Adrenal gland (tissue), 12 donors: ENCODE measurements around the gene SGSM1. TPM values are rescaled to one million over a fixed set of nuclear protein-coding genes. Genes with fewer than 3 reads are reported as not detected.

ENCODE experiments used
- DNase-seq, 7 donors: peaks; one replicate each; pipeline ENCODE4 v3.0.0-alpha.2; 2019 to 2020
- H3K27ac ChIP-seq, 5 donors: fragments of 200-600 bp; sonication (generic) in 4 of 5; 1 replicate in 3 of 5; 2 replicates in 2 of 5; pipeline versions ENCODE4 v1.5.1 to v1.8.0; 2016 to 2020; ENCODE audit warnings: mild to moderate bottlenecking in 1 of 5
- H3K27me3 ChIP-seq: fragments of 200-600 bp; 2 replicates; pipeline ENCODE4 v1.8.0; 2021
- H3K36me3 ChIP-seq, 2 donors: fragments of 200-600 bp; replicated peaks in 1 of 2; 1 replicate in 1 of 2; 2 replicates in 1 of 2; pipeline versions ENCODE4 v1.5.1 to v1.8.0; 2018 to 2022
- H3K4me1 ChIP-seq, 2 donors: fragments of 200-600 bp; replicated peaks in 1 of 2; 1 replicate in 1 of 2; 2 replicates in 1 of 2; pipeline versions ENCODE4 v1.5.1 to v1.8.0; 2018 to 2021
- H3K4me3 ChIP-seq, 4 donors: fragments of 200-600 bp; sonication (generic) in 3 of 4; one replicate each; pipeline ENCODE4 v1.5.1; 2016 to 2018
- H3K9me3 ChIP-seq, 3 donors: fragments of 200-600 bp; sonication (generic) in 1 of 3; replicated peaks in 1 of 3; 1 replicate in 2 of 3; 2 replicates in 1 of 3; pipeline versions ENCODE4 v1.5.1 to v1.8.0; 2016 to 2021
- CTCF ChIP-seq, 6 experiments: fragments of 450-650 bp in 4 of 6; fragments of 200-600 bp in 2 of 6; sonication (generic) in 1 of 6; IDR thresholded peaks; 1 replicate in 5 of 6; 2 replicates in 1 of 6; pipeline versions ENCODE4 v1.5.1 to v1.8.0; 2016 to 2021; ENCODE audit warnings: antibody characterized with exemption in 6 of 6, mild to moderate bottlenecking in 2 of 6, moderate library complexity in 1 of 6
- POLR2A ChIP-seq, 2 donors: fragments of 450-650 bp; IDR thresholded peaks; one replicate each; pipeline ENCODE4 v1.6.1; 2017; ENCODE audit warnings: antibody characterized with exemption in 2 of 2, mild to moderate bottlenecking in 2 of 2, moderate library complexity in 1 of 2
- WGBS, 4 donors: extraction: QIAGEN DNeasy Blood & Tissue Kit in 2 of 4; methylation state at CpG; one replicate each; pipeline versions ENCODE4 v1.1.5 to v1.1.7; 2013 to 2017; 5-methylcytosine and 5-hydroxymethylcytosine counted together
- intact Hi-C, 2 donors: fragments of 100-400 bp; cut with DNase I; formaldehyde crosslinking; loops; one replicate each; pipeline versions ENCODE4 v1.14.1 to v1.15.0; 2022 to 2023
- polyA plus RNA-seq, 3 donors: library from polyadenylated mRNA; stranded (reverse); fragments of 200-250 nt in 2 of 3; fragments of 350-450 nt in 1 of 3; fragmentation: Illumina TruSeq in 1 of 3; extraction: RNeasy Lipid Tissue Mini Kit (QIAGEN cat#74804) in 1 of 3; gene quantifications; one replicate each; pipeline ENCODE4 v1.2.3, GENCODE V29; 2013 to 2014
- total RNA-seq, 9 donors: library from RNA; depleted of rRNA in 4 of 9; stranded (reverse); fragments of >200 nt in 4 of 9; fragments of 120-200 nt in 1 of 9; fragmentation: NEBNext Ultra II Directional in 1 of 9; extraction: Animal tissue kit (Norgen Biotek cat#: 25700) in 1 of 9; gene quantifications; one replicate each; pipeline versions ENCODE4 v1.1.0 to v1.2.4, GENCODE V29; 2013 to 2023
- donor health status: healthy with polysubstance abuse.
- donor health status: Bipolar disorder and iron deficiency.
- donor health status: DM: yes; HTN: yes; CAD: no.
- donor health status: DM: no; HTN: no; CAD: no.
- donor health status: DM: no; HTN: no; CAD: no.
- donor health status: DM: yes; HTN: yes; CAD: no.

SGSM1 gene
- total and polyA plus RNA-seq, 12 donors = 1.9 to 6.8 (median 3.3) TPM

GRCh38 chr22:24822471-24822870, 16.5 kb downstream of the SGSM1 start:
- Histone ChIP-seq H3K4me3 (no peak overlapping the region), H3K27me3 (no peaks in the 10 kb centered on the region), H3K36me3 (no peaks in the 10 kb centered on the region), H3K27ac (no peak overlapping the region), H3K4me1 (no peaks in the 10 kb centered on the region), H3K9me3 (no peaks in the 10 kb centered on the region)
- no peak for DNase-seq
- intact Hi-C loops = no loop called here
- TF ChIP-seq CTCF (IDR thresholded peaks at IDR 0.05) (no peak), POLR2A (IDR thresholded peaks at IDR 0.05) (no peak)
- WGBS, 4 donors = 71 to 90% (median 76%) methylated on average over 2 of the region's 2 CpGs

- 93 to 97% (median 95%) methylated on average over 9 of the region's 9 CpGs for WGBS, 4 donors
- intact Hi-C loops = no loop called here
- no peak overlapping the region for H3K4me3 ChIP-seq
- H3K4me1 ChIP-seq = no peaks in the 10 kb centered on the region
- no peaks in the 10 kb centered on the region for H3K27me3 ChIP-seq
- TF ChIP-seq POLR2A (IDR thresholded peaks at IDR 0.05) (no peak), CTCF (IDR thresholded peaks at IDR 0.05) (no peak)
- H3K36me3 ChIP-seq = no peaks in the 10 kb centered on the region
- H3K9me3 ChIP-seq = no peaks in the 10 kb centered on the region
- no peak overlapping the region for H3K27ac ChIP-seq
- no peak for DNase-seq
Observed at GRCh38 chr22:24823787-24824186, 17.8 kb downstream of the SGSM1 start.

GRCh38 chr22:24824250-24824649, 18.2 kb downstream of the SGSM1 start:
- 76 to 100% (median 87%) methylated on average over 2 to 3 of the region's 3 CpGs for WGBS, 4 donors
- intact Hi-C loops = no loop called here
- no peak for DNase-seq
- Histone ChIP-seq H3K36me3 (no peaks in the 10 kb centered on the region), H3K27ac (no peak overlapping the region), H3K27me3 (no peaks in the 10 kb centered on the region), H3K9me3 (no peaks in the 10 kb centered on the region), H3K4me1 (no peaks in the 10 kb centered on the region), H3K4me3 (no peak overlapping the region)
- TF ChIP-seq CTCF (IDR thresholded peaks at IDR 0.05) = no peak

- no peaks in the 10 kb centered on the region for H3K36me3 ChIP-seq
- H3K27me3 ChIP-seq = no peaks in the 10 kb centered on the region
- TF ChIP-seq POLR2A (IDR thresholded peaks at IDR 0.05) = no peak
- no peak for TF ChIP-seq CTCF (IDR thresholded peaks at IDR 0.05)
- no peaks in the 10 kb centered on the region for H3K9me3 ChIP-seq
- intact Hi-C loops = no loop called here
- H3K27ac ChIP-seq = no peak overlapping the region
- no peak overlapping the region for H3K4me3 ChIP-seq
- H3K4me1 ChIP-seq = no peaks in the 10 kb centered on the region
- DNase-seq = no peak
- WGBS, 4 donors = 94 to 99% (median 94%) methylated on average over 4 of the region's 4 CpGs
Observed at GRCh38 chr22:24824915-24825314, 18.9 kb downstream of the SGSM1 start.
